Activated CD8-positive, alpha-beta memory T cell treated with anti-CD3 and anti-CD28 coated beads, Interleukin-2, amount 50 U/mL, for 1 hour (primary cell): ENCODE data around the gene ADRA2B.
"Not testable (repeated sequence)": the region's sequence is repeated elsewhere in the genome, so short reads cannot be mapped to it uniquely, and the experiment has no call there.

ENCODE experiments used
- DNase-seq: peaks from one replicate; pipeline ENCODE4 v3.0.0-alpha.2; 2020; ENCODE audit errors: extremely low read depth

Gene ADRA2B

DNA sequence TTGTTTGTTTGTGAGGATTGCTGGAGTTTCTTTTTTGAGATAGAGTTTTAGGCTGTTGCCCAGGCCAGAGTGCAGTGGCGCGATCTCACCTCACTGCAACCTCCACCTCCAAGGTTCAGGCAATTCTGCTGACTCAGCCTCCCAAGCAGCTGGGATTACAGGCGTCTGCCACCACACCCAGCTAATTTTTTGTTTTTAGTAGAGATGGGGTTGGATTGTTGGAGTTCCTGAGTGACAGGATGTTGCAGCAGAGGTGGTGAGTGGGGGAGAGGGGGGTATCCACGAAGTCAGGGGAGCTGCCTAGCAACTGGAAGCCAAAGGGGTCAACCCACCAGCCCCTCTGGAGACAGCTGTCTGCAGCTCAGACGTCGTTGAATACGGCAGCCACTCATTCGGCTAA is 46.5 kb downstream of the ADRA2B start:
- DNase-seq = not testable (repeated sequence)

DNA sequence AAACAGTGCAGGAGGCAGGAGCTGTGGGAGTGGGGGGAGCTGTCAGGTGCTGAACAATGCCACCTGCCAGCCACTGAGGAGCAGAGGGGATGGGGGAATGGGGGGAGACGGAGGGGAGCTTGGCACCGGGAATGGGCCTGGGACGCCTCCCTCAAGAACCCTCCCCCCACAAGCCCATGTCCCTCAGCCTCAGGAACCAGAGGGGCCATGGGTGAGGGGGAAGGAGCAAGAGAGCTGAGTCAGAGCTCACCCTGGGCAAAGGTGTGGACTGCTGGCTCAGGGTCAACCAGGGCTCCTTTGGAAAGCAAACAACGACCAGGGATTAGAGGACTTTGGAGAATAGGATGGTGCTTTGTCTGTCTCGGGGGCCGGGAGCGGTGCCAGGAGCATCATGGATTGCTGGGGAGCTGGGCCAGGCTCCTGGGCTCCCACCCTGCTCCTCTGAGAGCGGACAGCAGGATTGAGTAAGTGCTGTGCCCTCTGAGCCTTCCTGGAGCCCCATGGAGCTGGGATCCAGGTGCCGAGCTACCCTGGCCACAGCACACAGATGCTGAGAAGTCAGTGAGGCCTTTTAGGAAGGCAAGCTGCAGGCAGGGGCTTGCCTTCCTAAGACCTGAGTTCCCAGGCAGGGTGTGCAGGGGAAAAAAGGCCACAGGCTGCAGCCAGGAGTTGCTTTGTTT is 48.3 kb downstream of the ADRA2B start:
- not testable (repeated sequence) for DNase-seq

DNA sequence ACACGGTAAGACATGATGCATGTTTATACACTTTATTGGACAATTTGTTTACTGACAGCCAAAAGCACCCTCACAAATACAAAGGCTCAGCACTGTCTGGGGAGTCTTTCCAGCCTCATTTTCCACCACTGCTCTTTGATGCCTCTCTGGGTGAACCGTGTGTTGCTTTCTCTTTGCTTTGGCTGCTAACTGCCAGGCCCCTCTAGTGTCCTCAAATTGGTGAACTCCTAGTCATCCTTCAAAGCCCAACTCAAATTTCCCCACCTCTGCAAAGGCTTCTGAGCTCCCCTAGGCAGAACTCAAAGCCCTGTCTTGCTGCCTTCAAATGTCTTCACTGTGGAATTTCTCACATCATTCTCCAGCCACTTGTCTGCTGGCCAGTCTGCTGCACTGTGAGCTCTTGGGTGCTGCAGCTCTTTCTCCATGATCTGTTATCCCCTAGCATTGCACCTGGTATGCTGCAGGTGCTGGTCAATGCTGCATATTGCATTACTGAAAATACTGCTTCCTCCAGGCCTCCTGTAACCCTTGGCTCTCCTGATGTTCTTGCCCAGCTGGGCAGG is 49.2 kb downstream of the ADRA2B start:
- DNase-seq = not testable (repeated sequence)

DNA sequence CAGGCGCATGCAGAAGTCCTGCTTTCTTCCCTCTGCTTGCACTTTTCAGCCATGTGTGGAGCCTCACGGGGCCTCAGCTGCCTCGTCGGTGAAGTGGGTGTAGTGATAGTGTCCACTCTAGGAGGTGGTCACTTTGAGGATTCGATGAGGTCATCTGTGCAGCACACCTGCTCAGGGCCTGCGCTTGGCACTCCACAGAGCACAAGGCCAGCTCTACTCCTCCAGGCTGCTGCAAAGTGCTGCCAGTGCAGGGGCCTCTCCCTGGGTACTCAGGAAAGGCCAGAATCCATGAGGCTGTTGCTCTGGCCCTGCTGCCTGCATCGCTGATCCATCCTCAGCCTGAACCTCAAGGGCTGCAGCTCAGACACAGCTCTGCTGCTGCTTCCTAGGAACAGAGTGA is 49.9 kb downstream of the ADRA2B start:
- not testable (repeated sequence) for DNase-seq

DNA sequence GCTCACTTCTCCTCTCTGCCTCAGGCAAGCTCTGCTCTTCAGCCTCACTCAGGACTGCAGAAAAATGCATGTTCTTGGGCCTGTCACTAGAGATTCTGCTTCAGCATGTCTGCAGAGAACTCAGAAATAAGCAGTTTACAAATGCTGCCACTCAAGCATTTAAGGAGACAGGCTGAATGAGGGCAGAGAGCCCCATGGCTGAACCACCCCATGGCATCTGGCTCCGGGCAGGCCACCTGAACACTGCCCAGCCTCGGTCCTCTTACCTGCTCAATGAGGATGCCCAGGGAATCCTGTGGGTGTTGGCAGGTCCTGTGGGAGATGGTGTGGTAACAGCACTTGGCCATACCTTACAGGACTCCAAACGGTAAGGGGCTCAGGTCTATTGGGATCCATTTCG is 50.4 kb downstream of the ADRA2B start:
- DNase-seq = not testable (repeated sequence)

DNA sequence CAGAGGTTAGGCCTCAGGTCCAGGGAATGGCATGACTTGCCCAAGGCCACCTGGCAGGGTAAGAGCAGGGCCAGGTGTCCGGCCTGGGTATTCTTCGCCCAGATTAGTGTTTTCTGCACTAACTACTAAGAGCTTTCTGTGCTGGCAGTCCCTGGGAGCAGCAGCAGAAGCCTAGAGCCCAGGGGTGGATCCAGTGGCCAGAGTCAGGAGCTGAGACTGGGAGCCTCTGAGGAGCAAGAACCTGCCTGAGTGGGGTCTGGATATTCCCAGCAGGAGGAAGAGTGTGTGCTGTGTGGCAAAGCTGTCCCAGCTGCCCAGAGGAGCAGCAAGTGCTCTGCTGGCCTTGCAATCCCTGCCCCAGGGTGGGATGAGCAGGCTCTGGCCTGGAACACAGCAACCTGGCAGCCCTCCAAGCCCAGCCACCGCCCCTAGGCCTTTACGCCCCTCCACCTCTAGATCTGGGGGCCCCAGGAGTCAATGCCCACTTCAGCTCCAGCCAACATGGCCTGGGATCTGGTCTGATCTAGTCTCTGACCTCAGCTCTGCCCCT is 50.9 kb downstream of the ADRA2B start:
- no peak for DNase-seq

DNA sequence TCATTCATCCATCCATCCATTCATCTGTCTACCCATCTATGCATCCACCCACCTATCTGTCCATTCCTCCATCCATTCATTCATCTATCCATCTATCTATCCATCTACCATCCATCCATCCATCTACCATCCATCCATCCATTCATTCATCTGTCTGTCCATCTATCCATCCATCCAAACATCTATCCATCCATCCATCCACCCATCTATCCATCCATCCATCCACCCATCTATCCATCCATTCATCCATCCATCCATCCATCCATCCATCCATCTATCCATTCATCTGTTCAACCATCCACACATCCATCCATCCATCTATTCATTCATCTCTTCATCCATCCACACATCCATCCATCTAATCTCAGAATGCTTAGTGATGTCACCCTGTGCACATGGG is 51.6 kb downstream of the ADRA2B start:
- DNase-seq = not testable (repeated sequence)

DNA sequence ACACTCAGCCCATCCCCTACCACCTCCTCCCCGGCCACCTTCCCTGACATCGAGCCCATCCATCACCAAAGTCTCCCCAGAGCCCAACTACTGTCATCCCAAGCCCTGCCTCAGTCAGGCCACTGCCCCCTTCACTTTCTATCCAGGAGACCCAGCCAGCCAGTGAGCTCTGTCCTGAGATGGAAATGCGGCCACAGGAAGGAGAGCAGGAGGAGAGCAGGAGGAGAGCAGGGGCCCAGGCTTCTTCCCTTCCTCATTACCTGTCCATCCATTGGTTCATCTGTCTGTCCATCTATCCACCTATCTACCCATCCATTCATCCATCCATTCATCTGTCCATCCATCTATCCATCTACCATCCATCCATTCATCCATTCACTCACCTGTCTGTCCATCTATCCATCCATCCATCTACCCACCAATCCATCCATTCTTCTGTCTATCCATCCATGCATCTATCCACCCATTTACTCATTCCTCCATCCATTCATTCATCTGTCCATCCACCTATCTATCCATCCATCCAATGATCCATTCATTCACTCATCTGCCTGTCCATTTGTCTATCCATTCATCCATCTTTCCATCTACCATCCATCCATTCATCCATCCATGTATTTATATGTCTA is 52.2 kb downstream of the ADRA2B start:
- DNase-seq = not testable (repeated sequence)

DNA sequence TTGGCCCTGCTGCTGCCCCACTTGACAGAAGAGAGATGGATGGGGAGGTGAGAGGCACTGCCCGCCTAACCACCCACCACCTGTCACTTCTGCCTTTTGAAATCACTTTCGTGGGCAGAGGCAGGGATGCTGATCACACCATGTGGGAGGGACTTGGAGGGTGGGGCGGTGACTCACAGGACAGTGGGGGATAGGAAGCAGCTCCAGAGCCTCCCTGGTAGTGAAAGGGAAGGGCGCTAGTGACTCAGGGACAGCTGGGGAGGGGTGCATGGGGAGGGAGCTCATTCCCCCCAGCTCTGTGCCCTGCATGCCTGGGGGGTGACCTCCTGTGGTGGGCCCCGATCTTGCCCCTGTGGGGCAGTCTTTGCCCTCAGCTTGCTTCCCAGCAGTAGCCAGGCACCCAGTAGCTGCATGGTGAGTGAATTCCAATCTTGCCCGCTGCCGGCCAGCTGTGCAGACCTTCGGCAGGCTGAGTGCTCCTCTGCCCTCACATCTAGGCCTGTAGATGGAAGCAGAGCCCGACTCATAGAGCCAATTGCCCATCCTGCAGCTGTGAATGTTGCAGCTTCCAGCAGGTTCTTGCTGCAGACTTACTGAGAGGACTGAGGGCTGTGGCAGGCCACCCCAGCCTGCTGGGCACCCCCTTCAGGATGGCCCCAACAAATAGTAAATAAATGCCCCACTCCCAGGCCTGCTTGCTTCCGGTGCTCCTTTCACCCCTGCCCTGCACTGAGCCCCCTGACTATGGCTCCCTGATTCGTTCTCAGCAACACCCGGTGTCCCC is 53.1 kb downstream of the ADRA2B start:
- not testable (repeated sequence) for DNase-seq
